Adrenal gland (tissue), 5 donors: ENCODE measurements around the gene CNKSR3.

Experiments
- POLR2A ChIP-seq, 2 donors: fragments of 450-650 bp; IDR thresholded peaks; one replicate each; pipeline ENCODE4 v1.6.1; 2017; ENCODE audit warnings: antibody characterized with exemption in 2 of 2, mild to moderate bottlenecking in 2 of 2, moderate library complexity in 1 of 2
- TF ChIP-seq, protein P1 (sequence below), 6 experiments: fragments of 450-650 bp in 4 of 6; fragments of 200-600 bp in 2 of 6; sonication (generic) in 1 of 6; IDR thresholded peaks; 1 replicate in 5 of 6; 2 replicates in 1 of 6; pipeline versions ENCODE4 v1.5.1 to v1.8.0; 2016 to 2021; ENCODE audit warnings: antibody characterized with exemption in 6 of 6, mild to moderate bottlenecking in 2 of 6, moderate library complexity in 1 of 6
- donor health status: DM: no; HTN: no; CAD: no.

- TF ChIP-seq, protein P1, sequence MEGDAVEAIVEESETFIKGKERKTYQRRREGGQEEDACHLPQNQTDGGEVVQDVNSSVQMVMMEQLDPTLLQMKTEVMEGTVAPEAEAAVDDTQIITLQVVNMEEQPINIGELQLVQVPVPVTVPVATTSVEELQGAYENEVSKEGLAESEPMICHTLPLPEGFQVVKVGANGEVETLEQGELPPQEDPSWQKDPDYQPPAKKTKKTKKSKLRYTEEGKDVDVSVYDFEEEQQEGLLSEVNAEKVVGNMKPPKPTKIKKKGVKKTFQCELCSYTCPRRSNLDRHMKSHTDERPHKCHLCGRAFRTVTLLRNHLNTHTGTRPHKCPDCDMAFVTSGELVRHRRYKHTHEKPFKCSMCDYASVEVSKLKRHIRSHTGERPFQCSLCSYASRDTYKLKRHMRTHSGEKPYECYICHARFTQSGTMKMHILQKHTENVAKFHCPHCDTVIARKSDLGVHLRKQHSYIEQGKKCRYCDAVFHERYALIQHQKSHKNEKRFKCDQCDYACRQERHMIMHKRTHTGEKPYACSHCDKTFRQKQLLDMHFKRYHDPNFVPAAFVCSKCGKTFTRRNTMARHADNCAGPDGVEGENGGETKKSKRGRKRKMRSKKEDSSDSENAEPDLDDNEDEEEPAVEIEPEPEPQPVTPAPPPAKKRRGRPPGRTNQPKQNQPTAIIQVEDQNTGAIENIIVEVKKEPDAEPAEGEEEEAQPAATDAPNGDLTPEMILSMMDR (IDR thresholded peaks at IDR 0.05), result no peak
- TF ChIP-seq POLR2A (IDR thresholded peaks at IDR 0.05), result no peak
These were observed 10.5 kb downstream of the CNKSR3 start for GRCh38 chr6:154499855-154500589.
